ENCODE data around the gene CHST9. TPM values are rescaled to one million over a fixed set of nuclear protein-coding genes. Genes with fewer than 3 reads are reported as not detected.
A peak's percentile ranks its signal among the peaks of the same experiment; 100 is the strongest.

Gene CHST9
- total and polyA plus RNA-seq, 9 donors: 0.09 to 0.47 (median 0.33) TPM

DNA sequence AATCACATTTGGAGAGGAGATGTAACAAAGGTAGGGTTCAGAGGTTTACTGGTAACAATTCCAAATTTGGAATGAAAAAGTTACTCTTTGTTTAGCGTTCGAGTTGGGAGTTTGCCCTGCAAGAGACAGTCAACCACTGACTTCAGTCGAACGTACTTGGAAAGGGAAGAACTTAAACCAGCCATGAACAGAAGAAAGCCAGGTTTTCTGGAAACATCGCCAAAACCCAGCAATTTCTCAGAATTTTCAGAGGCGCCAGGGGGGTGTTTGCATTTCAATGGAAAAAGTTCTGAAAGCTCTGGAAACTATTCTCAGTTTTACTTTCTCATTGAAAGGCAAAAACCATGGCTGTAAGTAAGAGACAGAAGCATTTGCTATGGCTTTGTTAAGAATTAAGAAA lies 291.1 kb downstream of the CHST9 start:
- Histone ChIP-seq H3K27me3 (ENCODE audit: control insufficient read depth, insufficient read depth, low read length) (no peaks in the 10 kb centered on the region), H3K4me1 (ENCODE audit: control insufficient read depth, insufficient read depth, low read length) (no peaks in the 10 kb centered on the region), H3K9me3 (replicated peaks; ENCODE audit: control insufficient read depth, low read depth, low read length) (no peaks in the 10 kb centered on the region), H3K27ac (ENCODE audit: low read length) (no peak overlapping the region), H3K36me3 (ENCODE audit: control insufficient read depth, insufficient read depth, low read length) (no peaks in the 10 kb centered on the region), H3K4me3 (ENCODE audit: low read length) (no peak overlapping the region)
- 40% methylated on average over 6 of the region's 6 CpGs for WGBS (ENCODE audit: insufficient coverage)
- peak; percentile 78 for DNase-seq

GRCh38 chr18:26888259-26888658 lies 296.8 kb downstream of the CHST9 start:
- H3K4me1 ChIP-seq (ENCODE audit: control insufficient read depth, insufficient read depth, low read length): no peaks in the 10 kb centered on the region
- H3K4me3 ChIP-seq (ENCODE audit: low read length): no peak overlapping the region
- no CpG with 5 or more reads among the region's 4 CpGs for WGBS (ENCODE audit: insufficient coverage)
- H3K36me3 ChIP-seq (ENCODE audit: control insufficient read depth, insufficient read depth, low read length): no peaks in the 10 kb centered on the region
- H3K9me3 ChIP-seq (replicated peaks; ENCODE audit: control insufficient read depth, low read depth, low read length): no peaks in the 10 kb centered on the region
- H3K27ac ChIP-seq (ENCODE audit: low read length): no peak overlapping the region
- H3K27me3 ChIP-seq (ENCODE audit: control insufficient read depth, insufficient read depth, low read length): no peaks in the 10 kb centered on the region
- no peak for DNase-seq

DNA sequence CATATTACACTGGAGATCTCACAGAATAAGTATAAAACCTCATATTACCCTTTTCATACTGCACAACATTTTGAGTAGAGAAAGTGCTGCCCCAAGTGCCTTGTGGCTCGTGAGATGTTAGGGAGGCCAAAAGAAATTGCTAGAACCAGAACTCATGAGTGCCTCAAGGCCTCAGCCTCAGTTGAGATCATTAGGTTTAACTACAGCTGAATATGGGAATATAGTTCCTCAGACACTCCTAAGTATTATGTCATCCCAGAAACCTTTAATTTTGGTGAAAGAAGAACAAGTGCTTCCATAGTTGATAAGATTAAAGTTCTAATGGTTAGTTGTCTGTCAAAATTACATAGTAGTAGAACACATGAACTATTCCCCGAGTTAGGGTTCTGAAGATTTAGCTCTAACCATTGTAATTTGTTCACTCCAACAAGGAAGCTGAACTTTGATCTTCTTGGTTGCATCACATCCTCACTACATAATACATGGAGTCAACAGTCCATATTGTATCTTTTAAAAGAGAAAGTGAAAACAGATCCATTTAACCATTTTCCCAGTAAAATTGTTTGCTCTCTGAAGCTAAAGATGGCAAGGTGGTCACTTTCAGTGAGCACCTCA lies 310.0 kb downstream of the CHST9 start:
- DNase-seq: no peak
- Histone ChIP-seq H3K9me3 (replicated peaks; ENCODE audit: control insufficient read depth, low read depth, low read length) (no peaks in the 10 kb centered on the region), H3K27me3 (ENCODE audit: control insufficient read depth, insufficient read depth, low read length) (no peaks in the 10 kb centered on the region), H3K4me1 (ENCODE audit: control insufficient read depth, insufficient read depth, low read length) (no peaks in the 10 kb centered on the region), H3K27ac (ENCODE audit: low read length) (no peak overlapping the region), H3K4me3 (ENCODE audit: low read length) (no peak overlapping the region), H3K36me3 (ENCODE audit: control insufficient read depth, insufficient read depth, low read length) (no peaks in the 10 kb centered on the region)
- no CpG with 5 or more reads among the region's 2 CpGs for WGBS (ENCODE audit: insufficient coverage)

GRCh38 chr18:26874283-26874682 lies 310.8 kb downstream of the CHST9 start:
- H3K9me3 ChIP-seq (replicated peaks; ENCODE audit: control insufficient read depth, low read depth, low read length): no peaks in the 10 kb centered on the region

DNA sequence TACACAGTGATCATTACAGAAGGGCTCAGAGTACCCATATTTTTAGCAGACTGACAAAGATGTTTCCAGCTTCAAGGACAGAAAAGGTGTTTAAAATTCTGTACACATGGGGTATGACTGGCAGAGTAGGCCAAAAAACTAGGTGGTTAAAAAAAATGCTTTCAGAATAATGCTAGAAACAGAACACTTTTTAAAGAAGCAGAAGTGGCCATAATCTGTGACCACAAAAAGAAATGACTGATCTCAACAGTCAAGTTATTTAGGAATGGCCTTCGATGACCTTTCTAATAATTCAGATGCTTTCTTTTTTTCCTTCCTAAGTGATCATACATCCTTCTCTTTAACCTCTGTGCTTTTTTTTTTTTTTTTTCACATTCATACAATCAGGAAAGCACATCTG lies 315.5 kb downstream of the CHST9 start:
- Histone ChIP-seq H3K4me3 (ENCODE audit: low read length) (no peak overlapping the region), H3K4me1 (ENCODE audit: control insufficient read depth, insufficient read depth, low read length) (peaks cover 13% of the 10 kb centered on the region), H3K36me3 (ENCODE audit: control insufficient read depth, insufficient read depth, low read length) (no peaks in the 10 kb centered on the region), H3K9me3 (replicated peaks; ENCODE audit: control insufficient read depth, low read depth, low read length) (no peaks in the 10 kb centered on the region), H3K27ac (ENCODE audit: low read length) (no peak overlapping the region), H3K27me3 (ENCODE audit: control insufficient read depth, insufficient read depth, low read length) (peaks cover under 1% of the 10 kb centered on the region)
- no peak for DNase-seq
- WGBS (ENCODE audit: insufficient coverage): 78% methylated on average over 1 of the region's 1 CpG

More at GRCh38 chr18:26874283-26874682, 310.8 kb downstream of the CHST9 start:
- H3K4me3 ChIP-seq (ENCODE audit: low read length): no peak overlapping the region
- DNase-seq: no peak
- no peaks in the 10 kb centered on the region for H3K27me3 ChIP-seq (ENCODE audit: control insufficient read depth, insufficient read depth, low read length)
- no peak overlapping the region for H3K27ac ChIP-seq (ENCODE audit: low read length)
- no peaks in the 10 kb centered on the region for H3K4me1 ChIP-seq (ENCODE audit: control insufficient read depth, insufficient read depth, low read length)
- H3K36me3 ChIP-seq (ENCODE audit: control insufficient read depth, insufficient read depth, low read length): no peaks in the 10 kb centered on the region

DNA sequence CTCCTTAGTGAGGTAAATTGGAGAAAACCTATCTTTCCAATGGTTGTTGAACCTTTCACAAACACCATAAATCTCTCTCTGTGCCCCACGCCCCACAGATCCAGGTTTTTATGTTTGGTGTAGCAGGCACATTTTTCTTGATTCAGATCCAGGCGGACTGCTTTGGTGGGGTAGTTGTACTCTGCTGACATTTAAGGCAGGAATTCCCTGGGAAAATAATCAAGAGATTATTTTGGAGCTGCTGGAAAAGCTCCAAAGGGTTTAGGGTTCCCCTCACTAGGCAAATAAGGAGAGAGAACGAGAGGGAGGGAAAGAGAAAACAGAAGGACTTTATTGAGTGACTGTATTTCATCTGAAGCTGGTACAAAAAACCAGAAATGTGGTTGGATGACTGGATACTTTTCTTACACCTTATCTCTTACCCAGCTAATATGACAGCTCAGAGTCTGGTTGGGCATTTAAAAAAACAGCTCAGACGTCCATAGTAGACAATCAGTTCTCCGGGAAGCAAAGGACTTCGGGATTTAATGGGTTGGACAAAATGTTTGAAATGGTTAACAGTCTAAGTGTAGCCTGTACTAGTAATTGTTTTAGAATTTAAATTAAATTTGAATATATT lies 316.0 kb downstream of the CHST9 start:
- Histone ChIP-seq H3K27me3 (ENCODE audit: control insufficient read depth, insufficient read depth, low read length) (peaks cover 6% of the 10 kb centered on the region), H3K36me3 (ENCODE audit: control insufficient read depth, insufficient read depth, low read length) (no peaks in the 10 kb centered on the region), H3K9me3 (replicated peaks; ENCODE audit: control insufficient read depth, low read depth, low read length) (no peaks in the 10 kb centered on the region), H3K27ac (ENCODE audit: low read length) (no peak overlapping the region), H3K4me1 (ENCODE audit: control insufficient read depth, insufficient read depth, low read length) (peaks cover 18% of the 10 kb centered on the region), H3K4me3 (ENCODE audit: low read length) (no peak overlapping the region)
- no CpG with 5 or more reads among the region's 6 CpGs for WGBS (ENCODE audit: insufficient coverage)
- DNase-seq: peak; percentile 39

- 43% methylated on average over 4 of the region's 4 CpGs for WGBS (ENCODE audit: insufficient coverage)
- Histone ChIP-seq H3K9me3 (replicated peaks; ENCODE audit: control insufficient read depth, low read depth, low read length) (no peaks in the 10 kb centered on the region), H3K4me1 (ENCODE audit: control insufficient read depth, insufficient read depth, low read length) (peaks cover 30% of the 10 kb centered on the region), H3K4me3 (ENCODE audit: low read length) (no peak overlapping the region), H3K27ac (ENCODE audit: low read length) (no peak overlapping the region), H3K36me3 (ENCODE audit: control insufficient read depth, insufficient read depth, low read length) (no peaks in the 10 kb centered on the region), H3K27me3 (ENCODE audit: control insufficient read depth, insufficient read depth, low read length) (peaks cover 15% of the 10 kb centered on the region)
- DNase-seq: no peak
Observed at GRCh38 chr18:26867471-26867870, 317.6 kb downstream of the CHST9 start.

DNA sequence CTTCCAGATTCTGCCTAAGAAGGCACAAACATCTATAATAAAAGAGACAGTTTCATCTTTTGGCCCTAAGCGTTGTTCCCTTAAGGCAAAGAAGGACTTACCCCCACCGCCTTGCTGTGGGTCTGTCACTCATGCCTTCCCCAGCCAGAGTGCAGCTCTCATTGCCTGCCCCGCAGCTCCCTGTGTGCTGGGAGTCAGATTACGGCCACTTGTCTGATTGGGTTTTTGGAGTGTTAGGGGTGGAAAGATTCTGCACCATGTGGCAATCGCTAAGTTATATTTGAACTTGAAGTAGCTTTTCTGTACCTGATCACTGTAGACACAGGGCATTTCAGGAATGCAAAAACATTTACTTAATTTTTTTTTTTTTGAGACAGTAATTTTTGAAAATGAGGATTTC lies 319.6 kb downstream of the CHST9 start, which contains the start of gene AQP4:
Gene AQP4, minus strand, starts transcription at position 151 of the 400 bp plus-strand sequence. Its CDS starts 18 bp downstream, at position 133.
- DNase-seq: peak; percentile 38
- no peaks in the 10 kb centered on the region for H3K9me3 ChIP-seq (replicated peaks; ENCODE audit: control insufficient read depth, low read depth, low read length)
- peak within 1 kb of the TSS; percentile 29 for H3K27ac ChIP-seq (ENCODE audit: low read length)
- WGBS (ENCODE audit: insufficient coverage): 10% methylated on average over 2 of the region's 5 CpGs
- H3K36me3 ChIP-seq (ENCODE audit: control insufficient read depth, insufficient read depth, low read length): no peaks in the 10 kb centered on the region
- no peak within 1 kb of the TSS for H3K4me3 ChIP-seq (ENCODE audit: low read length)
- H3K4me1 ChIP-seq (ENCODE audit: control insufficient read depth, insufficient read depth, low read length): peaks cover 30% of the 10 kb centered on the region
- H3K27me3 ChIP-seq (ENCODE audit: control insufficient read depth, insufficient read depth, low read length): peaks cover 17% of the 10 kb centered on the region

GRCh38 chr18:26864658-26865057 lies 320.4 kb downstream of the CHST9 start:
- Histone ChIP-seq H3K4me1 (ENCODE audit: control insufficient read depth, insufficient read depth, low read length) (peaks cover 30% of the 10 kb centered on the region), H3K27me3 (ENCODE audit: control insufficient read depth, insufficient read depth, low read length) (peaks cover 17% of the 10 kb centered on the region), H3K36me3 (ENCODE audit: control insufficient read depth, insufficient read depth, low read length) (no peaks in the 10 kb centered on the region), H3K9me3 (replicated peaks; ENCODE audit: control insufficient read depth, low read depth, low read length) (no peaks in the 10 kb centered on the region), H3K4me3 (ENCODE audit: low read length) (no peak overlapping the region), H3K27ac (ENCODE audit: low read length) (no peak overlapping the region)
- DNase-seq: no peak
- 80% methylated on average over 5 of the region's 7 CpGs for WGBS (ENCODE audit: insufficient coverage)

DNA sequence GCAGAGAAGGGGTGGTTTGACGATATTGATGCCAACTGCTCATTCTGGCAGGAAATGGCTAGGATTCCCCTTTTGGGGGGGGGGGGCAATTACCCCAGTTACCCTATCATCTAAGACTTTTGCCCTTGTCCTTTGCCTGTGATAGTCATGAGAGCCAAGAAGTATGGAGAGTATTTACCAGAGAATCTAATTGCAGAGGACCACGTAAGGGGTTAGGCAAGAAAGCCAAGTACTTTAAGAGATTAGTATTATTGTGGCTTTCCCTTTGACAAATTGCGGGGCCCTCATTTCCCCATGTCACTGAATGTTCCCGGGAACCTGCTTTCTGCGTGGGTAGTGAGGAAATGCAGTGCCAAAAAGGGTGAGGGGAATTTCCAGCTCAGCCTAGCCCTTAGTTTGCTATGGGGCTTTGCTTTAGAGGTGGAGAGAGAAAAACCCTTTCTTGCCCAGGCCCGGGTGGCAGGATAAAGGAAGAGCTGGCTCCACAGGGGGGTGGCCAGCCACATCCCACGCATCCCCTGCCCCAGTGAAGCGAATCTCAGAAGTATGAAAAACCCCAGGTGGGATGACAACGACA lies 321.1 kb downstream of the CHST9 start:
- H3K27ac ChIP-seq (ENCODE audit: low read length): no peak overlapping the region
- peaks cover 17% of the 10 kb centered on the region for H3K27me3 ChIP-seq (ENCODE audit: control insufficient read depth, insufficient read depth, low read length)
- DNase-seq: peak; percentile 10
- 52% methylated on average over 7 of the region's 9 CpGs for WGBS (ENCODE audit: insufficient coverage)
- no peaks in the 10 kb centered on the region for H3K9me3 ChIP-seq (replicated peaks; ENCODE audit: control insufficient read depth, low read depth, low read length)
- H3K36me3 ChIP-seq (ENCODE audit: control insufficient read depth, insufficient read depth, low read length): no peaks in the 10 kb centered on the region
- H3K4me1 ChIP-seq (ENCODE audit: control insufficient read depth, insufficient read depth, low read length): peaks cover 30% of the 10 kb centered on the region
- no peak overlapping the region for H3K4me3 ChIP-seq (ENCODE audit: low read length)

Measured in muscle of leg (tissue), 11 donors.